Testis (tissue), 2 donors: ENCODE results near the gene IFFO2.

Experiments
- POLR2A ChIP-seq: fragments of 450-650 bp; IDR thresholded peaks from one replicate; pipeline ENCODE4 v1.6.1; 2017; ENCODE audit warnings: antibody characterized with exemption, mild to moderate bottlenecking, moderate library complexity
- TF ChIP-seq, protein P1 (sequence below), 3 experiments: fragments of 450-650 bp in 2 of 3; fragments of 200-600 bp in 1 of 3; sonication (generic) in 1 of 3; IDR thresholded peaks; one replicate each; pipeline ENCODE4 v1.5.1; 2016 to 2019; ENCODE audit warnings: antibody characterized with exemption in 3 of 3, mild to moderate bottlenecking in 2 of 3, moderate library complexity in 1 of 3

DNA sequence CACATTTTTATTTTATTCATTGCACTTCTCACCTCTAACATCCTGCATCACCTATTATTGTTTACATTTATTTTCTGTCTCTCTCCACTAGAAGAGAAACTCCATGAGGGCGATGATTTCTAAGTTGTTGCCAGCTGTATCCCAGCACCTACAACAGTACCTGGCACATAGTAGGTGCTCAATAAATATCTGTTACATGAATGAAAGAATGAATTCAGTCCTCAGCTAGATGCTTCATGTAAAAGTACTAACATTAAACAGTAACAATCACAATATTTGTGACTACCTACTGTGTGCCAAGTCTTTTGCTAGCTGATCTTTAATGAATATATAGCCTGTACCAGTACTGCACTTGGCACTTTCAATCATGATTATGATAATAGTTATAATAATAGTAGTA, 100.0 kb downstream of the IFFO2 start:
- no peak for TF ChIP-seq POLR2A
- TF ChIP-seq, protein P1, sequence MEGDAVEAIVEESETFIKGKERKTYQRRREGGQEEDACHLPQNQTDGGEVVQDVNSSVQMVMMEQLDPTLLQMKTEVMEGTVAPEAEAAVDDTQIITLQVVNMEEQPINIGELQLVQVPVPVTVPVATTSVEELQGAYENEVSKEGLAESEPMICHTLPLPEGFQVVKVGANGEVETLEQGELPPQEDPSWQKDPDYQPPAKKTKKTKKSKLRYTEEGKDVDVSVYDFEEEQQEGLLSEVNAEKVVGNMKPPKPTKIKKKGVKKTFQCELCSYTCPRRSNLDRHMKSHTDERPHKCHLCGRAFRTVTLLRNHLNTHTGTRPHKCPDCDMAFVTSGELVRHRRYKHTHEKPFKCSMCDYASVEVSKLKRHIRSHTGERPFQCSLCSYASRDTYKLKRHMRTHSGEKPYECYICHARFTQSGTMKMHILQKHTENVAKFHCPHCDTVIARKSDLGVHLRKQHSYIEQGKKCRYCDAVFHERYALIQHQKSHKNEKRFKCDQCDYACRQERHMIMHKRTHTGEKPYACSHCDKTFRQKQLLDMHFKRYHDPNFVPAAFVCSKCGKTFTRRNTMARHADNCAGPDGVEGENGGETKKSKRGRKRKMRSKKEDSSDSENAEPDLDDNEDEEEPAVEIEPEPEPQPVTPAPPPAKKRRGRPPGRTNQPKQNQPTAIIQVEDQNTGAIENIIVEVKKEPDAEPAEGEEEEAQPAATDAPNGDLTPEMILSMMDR (IDR thresholded peaks at IDR 0.05) = no peak
